Thyroid gland (tissue), 4 donors: ENCODE results near the gene CDC42BPA.

Experiments
- POLR2A ChIP-seq, 2 donors: fragments of 450-650 bp; IDR thresholded peaks; one replicate each; pipeline ENCODE4 v1.6.1; 2017; ENCODE audit warnings: antibody characterized with exemption in 2 of 2, mild to moderate bottlenecking in 2 of 2, moderate library complexity in 1 of 2
- TF ChIP-seq, protein P1 (sequence below), 6 experiments: fragments of 200-600 bp in 3 of 6; fragments of 450-650 bp in 3 of 6; sonication (generic) in 3 of 6; IDR thresholded peaks; one replicate each; pipeline ENCODE4 v1.5.1; 2016 to 2019; ENCODE audit warnings: antibody characterized with exemption in 6 of 6, mild to moderate bottlenecking in 2 of 6, inconsistent platforms in 1 of 6, moderate library complexity in 1 of 6

DNA sequence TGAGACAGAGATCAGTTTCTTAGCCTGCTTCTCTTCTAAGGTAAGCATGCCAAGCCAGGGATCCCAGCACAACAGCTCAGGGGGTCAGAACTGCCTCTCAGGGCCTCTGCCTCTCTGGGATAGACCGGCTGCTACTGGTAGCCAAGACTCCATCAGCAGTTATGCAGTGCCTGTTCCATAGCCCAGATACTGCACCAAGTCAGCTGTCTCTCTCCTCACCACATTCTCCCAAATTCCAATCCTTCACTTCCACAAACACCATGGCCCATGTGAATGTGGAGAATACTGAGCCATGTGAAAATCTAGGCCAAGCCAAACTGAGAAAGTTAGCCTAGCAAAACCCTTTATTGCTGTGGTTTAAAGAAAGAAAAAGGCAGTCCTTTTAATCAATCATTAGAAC lies 37.5 kb downstream of the CDC42BPA start:
- TF ChIP-seq, protein P1, sequence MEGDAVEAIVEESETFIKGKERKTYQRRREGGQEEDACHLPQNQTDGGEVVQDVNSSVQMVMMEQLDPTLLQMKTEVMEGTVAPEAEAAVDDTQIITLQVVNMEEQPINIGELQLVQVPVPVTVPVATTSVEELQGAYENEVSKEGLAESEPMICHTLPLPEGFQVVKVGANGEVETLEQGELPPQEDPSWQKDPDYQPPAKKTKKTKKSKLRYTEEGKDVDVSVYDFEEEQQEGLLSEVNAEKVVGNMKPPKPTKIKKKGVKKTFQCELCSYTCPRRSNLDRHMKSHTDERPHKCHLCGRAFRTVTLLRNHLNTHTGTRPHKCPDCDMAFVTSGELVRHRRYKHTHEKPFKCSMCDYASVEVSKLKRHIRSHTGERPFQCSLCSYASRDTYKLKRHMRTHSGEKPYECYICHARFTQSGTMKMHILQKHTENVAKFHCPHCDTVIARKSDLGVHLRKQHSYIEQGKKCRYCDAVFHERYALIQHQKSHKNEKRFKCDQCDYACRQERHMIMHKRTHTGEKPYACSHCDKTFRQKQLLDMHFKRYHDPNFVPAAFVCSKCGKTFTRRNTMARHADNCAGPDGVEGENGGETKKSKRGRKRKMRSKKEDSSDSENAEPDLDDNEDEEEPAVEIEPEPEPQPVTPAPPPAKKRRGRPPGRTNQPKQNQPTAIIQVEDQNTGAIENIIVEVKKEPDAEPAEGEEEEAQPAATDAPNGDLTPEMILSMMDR (IDR thresholded peaks at IDR 0.05): no peak
- no peak for TF ChIP-seq POLR2A (IDR thresholded peaks at IDR 0.05)
